ENCODE results near the gene JAKMIP1. TPM values are rescaled to one million over a fixed set of nuclear protein-coding genes. Genes with fewer than 3 reads are reported as not detected.

Gene JAKMIP1
- total RNA-seq, 1 experiment from 2014 or later: not detected

DNA sequence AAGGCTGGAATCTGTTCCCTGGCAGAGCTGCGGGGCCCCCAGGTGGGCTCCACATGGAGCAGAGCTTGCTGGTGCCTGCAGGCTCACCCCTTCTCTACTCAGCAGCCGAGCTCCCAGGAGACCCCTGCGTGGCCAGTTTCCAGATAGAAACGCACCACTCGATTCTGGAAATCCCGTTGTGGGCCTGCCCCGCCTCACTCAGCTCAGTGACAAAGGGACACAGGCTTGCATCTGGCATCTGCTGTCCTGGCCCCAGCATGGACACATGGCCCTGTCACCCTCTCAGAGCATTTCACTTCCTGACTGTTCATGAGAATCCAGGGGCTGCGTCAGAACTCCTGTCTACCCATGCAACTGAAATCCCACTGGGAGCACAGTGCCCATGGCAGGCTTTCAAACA is 161.6 kb downstream of the JAKMIP1 start:
- Histone ChIP-seq H3K9ac (ENCODE audit: low read length) (no peak overlapping the region), H2AFZ (ENCODE audit: low read depth, low read length, poor library complexity, severe bottlenecking) (no peak overlapping the region), H3K4me3 (replicated peaks in 1 of 2; ENCODE audit: low read depth in 1 of 2, low read length in 2 of 2) (no peak overlapping the region), H3K27ac (ENCODE audit: low read depth, low read length) (no peak overlapping the region), H3K79me2 (ENCODE audit: insufficient read depth, low read length) (no peaks in the 10 kb centered on the region), H3K36me3 (ENCODE audit: control insufficient read depth in 1 of 2, insufficient read depth in 2 of 2, low read length in 2 of 2) (no peaks in the 10 kb centered on the region), H3K4me2 (ENCODE audit: low read length) (no peak overlapping the region), H4K20me1 (ENCODE audit: insufficient read depth) (no peaks in the 10 kb centered on the region), H3K9me3 (ENCODE audit: control insufficient read depth in 1 of 2, insufficient read depth in 1 of 2, low read depth in 1 of 2, low read length in 2 of 2) (no peaks in the 10 kb centered on the region), H3K27me3 (ENCODE audit: insufficient read depth, low read length) (peaks cover 31% of the 10 kb centered on the region; the same call in 1 of the 2 replicates), H3K4me1 (ENCODE audit: control insufficient read depth in 1 of 2, insufficient read depth in 2 of 2, low read length in 2 of 2) (no peaks in the 10 kb centered on the region), H3K9me2 (ENCODE audit: insufficient read depth) (no peaks in the 10 kb centered on the region)
- TF ChIP-seq CEBPB (IDR thresholded peaks at IDR 0.05; ENCODE audit: low read depth) (no peak), RAD21 (IDR thresholded peaks at IDR 0.05; ENCODE audit: low read depth) (no peak), TCF7L2 (IDR thresholded peaks at IDR 0.05; ENCODE audit: borderline replicate concordance, extremely low read depth, insufficient read depth, insufficient read length) (no peak), FOSL1 (IDR thresholded peaks at IDR 0.05; ENCODE audit: low read depth) (no peak), YY1 (IDR thresholded peaks at IDR 0.05; ENCODE audit: extremely low read depth, insufficient replicate concordance, low read depth, low read length) (no peak), EZH2 (IDR thresholded peaks at IDR 0.05) (no peak), JUND (IDR thresholded peaks at IDR 0.05) (no peak), ZFX (IDR thresholded peaks at IDR 0.05) (no peak), EZH2phosphoT487 (IDR thresholded peaks at IDR 0.05; ENCODE audit: borderline replicate concordance) (no peak), ZNF274 (IDR thresholded peaks at IDR 0.05; ENCODE audit: low read depth, low read length) (no peak), POLR2A (IDR thresholded peaks at IDR 0.05; ENCODE audit: borderline replicate concordance, extremely low read depth, insufficient read depth, insufficient read length) (no peak), CBX3 (IDR thresholded peaks at IDR 0.05; ENCODE audit: low read depth) (no peak), SP1 (IDR thresholded peaks at IDR 0.05; ENCODE audit: low read depth) (no peak), SIN3A (IDR thresholded peaks at IDR 0.05; ENCODE audit: low read depth) (no peak), ELF1 (IDR thresholded peaks at IDR 0.05; ENCODE audit: borderline replicate concordance, low read depth) (no peak)
- TF ChIP-seq, protein P1, sequence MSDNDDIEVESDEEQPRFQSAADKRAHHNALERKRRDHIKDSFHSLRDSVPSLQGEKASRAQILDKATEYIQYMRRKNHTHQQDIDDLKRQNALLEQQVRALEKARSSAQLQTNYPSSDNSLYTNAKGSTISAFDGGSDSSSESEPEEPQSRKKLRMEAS (IDR thresholded peaks at IDR 0.05): no peak
- TF ChIP-seq, protein P2, sequence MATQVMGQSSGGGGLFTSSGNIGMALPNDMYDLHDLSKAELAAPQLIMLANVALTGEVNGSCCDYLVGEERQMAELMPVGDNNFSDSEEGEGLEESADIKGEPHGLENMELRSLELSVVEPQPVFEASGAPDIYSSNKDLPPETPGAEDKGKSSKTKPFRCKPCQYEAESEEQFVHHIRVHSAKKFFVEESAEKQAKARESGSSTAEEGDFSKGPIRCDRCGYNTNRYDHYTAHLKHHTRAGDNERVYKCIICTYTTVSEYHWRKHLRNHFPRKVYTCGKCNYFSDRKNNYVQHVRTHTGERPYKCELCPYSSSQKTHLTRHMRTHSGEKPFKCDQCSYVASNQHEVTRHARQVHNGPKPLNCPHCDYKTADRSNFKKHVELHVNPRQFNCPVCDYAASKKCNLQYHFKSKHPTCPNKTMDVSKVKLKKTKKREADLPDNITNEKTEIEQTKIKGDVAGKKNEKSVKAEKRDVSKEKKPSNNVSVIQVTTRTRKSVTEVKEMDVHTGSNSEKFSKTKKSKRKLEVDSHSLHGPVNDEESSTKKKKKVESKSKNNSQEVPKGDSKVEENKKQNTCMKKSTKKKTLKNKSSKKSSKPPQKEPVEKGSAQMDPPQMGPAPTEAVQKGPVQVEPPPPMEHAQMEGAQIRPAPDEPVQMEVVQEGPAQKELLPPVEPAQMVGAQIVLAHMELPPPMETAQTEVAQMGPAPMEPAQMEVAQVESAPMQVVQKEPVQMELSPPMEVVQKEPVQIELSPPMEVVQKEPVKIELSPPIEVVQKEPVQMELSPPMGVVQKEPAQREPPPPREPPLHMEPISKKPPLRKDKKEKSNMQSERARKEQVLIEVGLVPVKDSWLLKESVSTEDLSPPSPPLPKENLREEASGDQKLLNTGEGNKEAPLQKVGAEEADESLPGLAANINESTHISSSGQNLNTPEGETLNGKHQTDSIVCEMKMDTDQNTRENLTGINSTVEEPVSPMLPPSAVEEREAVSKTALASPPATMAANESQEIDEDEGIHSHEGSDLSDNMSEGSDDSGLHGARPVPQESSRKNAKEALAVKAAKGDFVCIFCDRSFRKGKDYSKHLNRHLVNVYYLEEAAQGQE (IDR thresholded peaks at IDR 0.05; ENCODE audit: low read depth): no peak
- TF ChIP-seq, protein P3, sequence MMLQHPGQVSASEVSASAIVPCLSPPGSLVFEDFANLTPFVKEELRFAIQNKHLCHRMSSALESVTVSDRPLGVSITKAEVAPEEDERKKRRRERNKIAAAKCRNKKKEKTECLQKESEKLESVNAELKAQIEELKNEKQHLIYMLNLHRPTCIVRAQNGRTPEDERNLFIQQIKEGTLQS (IDR thresholded peaks at IDR 0.05): no peak
- TF ChIP-seq, protein P4, sequence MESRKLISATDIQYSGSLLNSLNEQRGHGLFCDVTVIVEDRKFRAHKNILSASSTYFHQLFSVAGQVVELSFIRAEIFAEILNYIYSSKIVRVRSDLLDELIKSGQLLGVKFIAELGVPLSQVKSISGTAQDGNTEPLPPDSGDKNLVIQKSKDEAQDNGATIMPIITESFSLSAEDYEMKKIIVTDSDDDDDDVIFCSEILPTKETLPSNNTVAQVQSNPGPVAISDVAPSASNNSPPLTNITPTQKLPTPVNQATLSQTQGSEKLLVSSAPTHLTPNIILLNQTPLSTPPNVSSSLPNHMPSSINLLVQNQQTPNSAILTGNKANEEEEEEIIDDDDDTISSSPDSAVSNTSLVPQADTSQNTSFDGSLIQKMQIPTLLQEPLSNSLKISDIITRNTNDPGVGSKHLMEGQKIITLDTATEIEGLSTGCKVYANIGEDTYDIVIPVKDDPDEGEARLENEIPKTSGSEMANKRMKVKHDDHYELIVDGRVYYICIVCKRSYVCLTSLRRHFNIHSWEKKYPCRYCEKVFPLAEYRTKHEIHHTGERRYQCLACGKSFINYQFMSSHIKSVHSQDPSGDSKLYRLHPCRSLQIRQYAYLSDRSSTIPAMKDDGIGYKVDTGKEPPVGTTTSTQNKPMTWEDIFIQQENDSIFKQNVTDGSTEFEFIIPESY (IDR thresholded peaks at IDR 0.05; ENCODE audit: extremely low read depth, insufficient replicate concordance, low read length): no peak
- ChIA-PET CTCF (interaction anchor here (1.5 kb wide), 1 partner anchor 40 kb away, joined by 4 read pairs; no protein-coding TSS in a partner anchor), POLR2A (no interaction called here), RAD21 (ENCODE audit: low non-redundant PET in 1 of 2, low total read pairs in 2 of 2, uncharacterized antibody in 2 of 2, unreplicated experiment in 2 of 2) (no interaction called here)
- BruUV-seq (replicated peaks): no TSS peak
- intact Hi-C loops (cut with micrococcal nuclease): no loop called here
- ATAC-seq (no peak), DNase-seq (ENCODE audit: low read depth, low spot score) (no peak)
